ENCODE data around the gene KCNK7.

GRCh38 chr11:65599955-65600246 is 4.3 kb upstream of the KCNK7 start:
- TF ChIP-seq POLR2A (IDR thresholded peaks at IDR 0.05; ENCODE audit: extremely low read depth, insufficient read length), result no peak
- TF ChIP-seq CTCF (IDR thresholded peaks at IDR 0.05; ENCODE audit: low read depth, low read length), result no peak
- TF ChIP-seq MAX (IDR thresholded peaks at IDR 0.05; ENCODE audit: low read depth, low read length), result no peak

All from NB4 (cell line).